Memory B cell (primary cell): ENCODE measurements around the gene KIRREL3.
"Not testable (repeated sequence)": the region's sequence is repeated elsewhere in the genome, so short reads cannot be mapped to it uniquely, and the experiment has no call there.

Source experiments
- ATAC-seq: fragments of 150-1000 bp; cut with Tn5 transposase; 2 replicates; pipeline ENCODE4 v1.10.0; 2021; ENCODE audit warnings: low read depth, mild to moderate bottlenecking, moderate library complexity
- DNase-seq, 2 donors: peaks; one replicate each; pipeline ENCODE4 v3.0.0; 2022; ENCODE audit warnings: low spot score in 2 of 2
- H3K27ac Mint-ChIP-seq: one replicate; pipeline ENCODE4 v1.8.0; 2022; ENCODE audit warnings: mild to moderate bottlenecking, moderate library complexity, mixed read lengths
- H3K27me3 Mint-ChIP-seq: one replicate; pipeline ENCODE4 v1.8.0; 2022; ENCODE audit warnings: mixed read lengths
- H3K36me3 Mint-ChIP-seq: one replicate; pipeline ENCODE4 v1.8.0; 2022; ENCODE audit warnings: mild to moderate bottlenecking, mixed read lengths
- H3K4me1 Mint-ChIP-seq: one replicate; pipeline ENCODE4 v1.8.0; 2022; ENCODE audit warnings: mixed read lengths
- H3K4me3 Mint-ChIP-seq: one replicate; pipeline ENCODE4 v1.8.0; 2022; ENCODE audit warnings: mild to moderate bottlenecking, moderate library complexity, mixed read lengths
- H3K9me3 Mint-ChIP-seq: one replicate; pipeline ENCODE4 v1.8.0; 2022; ENCODE audit warnings: mixed read lengths

KIRREL3 gene

DNA sequence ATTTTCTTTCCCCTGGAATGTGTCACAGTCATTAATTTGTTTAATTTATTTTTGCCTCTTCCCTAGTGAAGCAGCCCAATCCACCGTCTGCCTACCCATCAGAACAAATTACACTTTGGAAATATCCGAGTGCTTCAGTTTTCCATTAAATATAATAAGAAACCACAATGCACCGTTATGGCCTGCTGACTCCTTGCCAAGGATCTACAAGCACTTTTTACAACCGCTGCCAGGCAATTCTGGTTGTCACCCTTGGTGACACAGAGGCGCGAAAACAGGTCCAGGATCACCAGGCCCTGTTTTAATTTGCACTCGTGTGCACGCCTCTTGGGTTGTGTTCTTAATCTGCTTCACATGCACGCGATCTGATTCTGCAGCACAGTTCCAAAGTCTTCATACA is 43.9 kb downstream of the KIRREL3 start:
- no peak for DNase-seq
- H3K27ac Mint-ChIP-seq = no peak overlapping the region

DNA sequence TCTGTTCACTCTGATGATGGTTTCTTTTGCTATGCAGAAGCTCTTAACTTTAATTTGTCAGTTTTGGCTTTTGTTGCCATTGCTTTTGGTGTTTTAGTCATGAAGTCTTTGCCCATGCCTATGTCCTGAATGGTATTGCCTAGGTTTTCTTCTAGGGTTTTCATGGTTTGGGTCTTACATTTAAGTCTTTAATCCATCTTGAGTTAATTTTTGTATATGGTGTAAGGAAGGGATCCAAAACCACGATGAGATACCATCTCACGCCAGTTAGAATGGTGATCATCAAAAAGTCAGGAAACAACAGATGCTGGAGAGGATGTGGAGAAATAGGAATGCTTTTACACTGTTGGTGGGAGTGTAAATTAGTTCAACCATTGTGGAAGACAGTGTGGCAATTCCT is 48.0 kb downstream of the KIRREL3 start:
- not testable (repeated sequence) for ATAC-seq, H3K4me1 Mint-ChIP-seq, H3K9me3 Mint-ChIP-seq, H3K4me3 Mint-ChIP-seq, H3K27me3 Mint-ChIP-seq, H3K36me3 Mint-ChIP-seq, H3K27ac Mint-ChIP-seq, DNase-seq

More for the DNA sequence above, 43.9 kb downstream of the KIRREL3 start:
- H3K4me1 Mint-ChIP-seq = no peaks in the 10 kb centered on the region
- H3K27me3 Mint-ChIP-seq = peaks cover 10% of the 10 kb centered on the region
- no peak for ATAC-seq
- no peak overlapping the region for H3K4me3 Mint-ChIP-seq
- H3K36me3 Mint-ChIP-seq = no peaks in the 10 kb centered on the region
- peaks cover 5% of the 10 kb centered on the region for H3K9me3 Mint-ChIP-seq

DNA sequence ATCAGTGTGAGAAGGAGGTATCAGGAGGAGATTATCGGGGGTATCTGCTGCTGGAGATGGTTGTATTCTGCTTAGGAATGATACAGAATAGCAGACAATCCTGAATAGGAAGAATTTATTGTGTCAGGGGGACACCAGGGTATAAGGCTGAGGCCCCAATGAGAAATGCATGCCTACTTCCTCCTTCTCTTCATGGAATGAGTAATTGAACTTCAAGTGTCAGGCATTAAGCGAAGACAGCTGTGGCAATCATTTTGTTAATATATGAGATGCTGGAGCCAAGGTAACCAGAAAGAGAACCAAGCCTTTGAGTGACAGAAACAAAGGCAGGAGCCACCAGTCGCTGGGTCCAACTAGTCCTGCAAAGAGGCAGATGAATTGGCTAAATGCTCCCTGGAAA is 49.1 kb downstream of the KIRREL3 start:
- Mint-ChIP-seq H3K4me3 (no peak overlapping the region), H3K9me3 (peaks cover 2% of the 10 kb centered on the region), H3K36me3 (no peaks in the 10 kb centered on the region), H3K27ac (no peak overlapping the region), H3K27me3 (peaks cover 2% of the 10 kb centered on the region), H3K4me1 (no peaks in the 10 kb centered on the region)
- no peak for ATAC-seq
- no peak for DNase-seq

DNA sequence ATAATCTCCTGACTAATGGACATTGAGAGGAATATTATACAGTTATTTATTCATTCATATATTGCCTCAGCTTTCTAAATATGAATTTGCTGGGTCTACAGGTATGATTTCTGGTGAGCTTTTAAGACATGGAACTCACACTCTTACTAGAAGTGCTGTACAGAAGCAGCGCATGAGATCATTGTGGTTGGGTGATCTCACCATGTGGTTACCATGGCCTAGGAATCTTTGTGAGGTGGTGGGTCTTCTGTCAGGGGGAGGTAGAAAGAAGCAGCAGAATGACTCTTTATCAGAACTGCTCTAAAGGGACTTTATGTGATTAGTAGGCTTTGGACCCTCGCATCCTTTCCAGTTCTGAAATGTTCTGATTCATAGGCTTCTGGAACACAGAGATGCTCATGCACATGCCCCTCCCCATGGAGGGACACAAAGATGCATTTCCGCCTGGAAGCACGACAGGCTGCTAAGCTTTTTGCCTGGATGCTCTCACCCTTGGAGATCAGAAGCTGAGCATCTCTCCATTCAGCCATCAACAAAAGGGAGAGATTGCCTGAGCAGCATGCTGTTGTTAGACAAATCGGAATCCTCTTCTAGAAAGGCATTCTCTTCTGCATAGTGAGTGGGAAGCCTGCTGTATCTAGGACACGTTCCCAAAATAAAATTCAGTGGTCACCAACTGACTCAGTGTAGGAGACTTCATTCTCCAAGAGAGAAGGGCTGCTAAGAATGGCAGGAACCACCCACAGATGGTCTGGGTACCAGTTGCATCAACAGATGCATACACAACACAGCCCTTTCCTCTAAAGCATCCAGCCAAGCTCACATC is 51.3 kb downstream of the KIRREL3 start:
- no peak for ATAC-seq
- DNase-seq = no peak
- H3K36me3 Mint-ChIP-seq = no peaks in the 10 kb centered on the region

DNA sequence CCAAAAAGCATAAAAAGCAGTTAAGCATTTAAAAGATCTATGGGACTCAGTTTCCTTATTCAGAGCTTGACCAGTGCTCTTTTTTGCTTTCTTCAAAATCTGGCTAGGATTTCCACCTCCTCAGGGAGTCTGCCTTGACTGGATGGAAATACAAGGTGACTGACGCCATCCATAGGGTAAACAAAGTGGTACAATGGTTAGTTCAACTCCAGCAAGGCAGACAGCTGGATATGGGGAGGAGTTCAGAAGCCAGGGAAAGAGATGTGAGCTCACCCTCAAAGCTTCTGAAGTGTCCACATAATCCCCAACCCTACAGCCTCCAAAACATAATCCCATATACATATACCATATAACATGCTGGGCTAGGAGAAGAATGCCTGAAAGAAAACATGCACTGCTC is 52.0 kb downstream of the KIRREL3 start:
- peaks cover 1% of the 10 kb centered on the region for H3K9me3 Mint-ChIP-seq
- H3K4me3 Mint-ChIP-seq = no peak overlapping the region
- no peaks in the 10 kb centered on the region for H3K36me3 Mint-ChIP-seq
- H3K27me3 Mint-ChIP-seq = no peaks in the 10 kb centered on the region
- DNase-seq (no peak), ATAC-seq (no peak)
- H3K27ac Mint-ChIP-seq = no peak overlapping the region
- no peaks in the 10 kb centered on the region for H3K4me1 Mint-ChIP-seq

More for the DNA sequence above, 51.3 kb downstream of the KIRREL3 start:
- Mint-ChIP-seq H3K27ac (no peak overlapping the region), H3K4me3 (no peak overlapping the region), H3K4me1 (no peaks in the 10 kb centered on the region), H3K27me3 (no peaks in the 10 kb centered on the region), H3K9me3 (peaks cover 1% of the 10 kb centered on the region)

DNA sequence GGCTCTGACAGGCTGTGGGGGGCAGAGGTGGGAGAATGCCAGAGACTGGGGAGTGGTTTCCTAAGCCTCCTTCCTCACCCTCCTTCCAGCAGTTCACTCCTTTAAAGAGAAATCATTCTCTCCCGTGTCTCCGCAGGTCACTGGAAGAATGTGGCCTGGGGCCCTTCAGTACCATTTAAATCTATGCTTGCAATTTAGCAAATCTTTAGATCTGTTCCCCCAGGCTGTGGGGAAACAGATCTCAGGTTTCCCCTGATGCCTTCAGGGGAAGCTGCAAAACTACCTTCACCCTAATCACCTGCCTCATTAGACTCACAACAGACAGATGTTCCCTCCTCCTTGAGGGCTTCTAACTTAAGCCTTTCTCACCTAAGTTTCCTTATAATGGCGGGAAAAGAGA is 55.3 kb downstream of the KIRREL3 start:
- Mint-ChIP-seq H3K4me3 (no peak overlapping the region), H3K27ac (no peak overlapping the region), H3K36me3 (no peaks in the 10 kb centered on the region), H3K4me1 (no peaks in the 10 kb centered on the region), H3K27me3 (peaks cover 4% of the 10 kb centered on the region), H3K9me3 (no peaks in the 10 kb centered on the region)
- DNase-seq (no peak), ATAC-seq (no peak)

DNA sequence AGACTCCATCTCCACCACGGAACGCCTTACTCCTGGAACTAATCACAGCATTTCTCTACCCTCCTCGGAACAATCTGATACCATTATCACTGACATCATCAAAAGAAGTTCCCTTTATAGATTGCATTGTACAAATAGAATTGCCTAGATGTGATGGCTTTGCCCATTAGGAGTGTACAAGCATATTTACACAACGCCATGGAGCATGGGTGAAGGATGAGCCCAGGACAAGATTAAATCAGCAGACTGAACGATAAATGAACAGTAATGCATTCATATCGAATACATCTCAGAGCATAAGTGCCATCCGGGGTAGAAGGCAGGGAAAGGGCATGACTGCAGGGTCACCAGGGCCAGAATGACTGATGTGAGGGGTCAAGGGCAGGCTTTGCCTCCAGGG is 57.3 kb downstream of the KIRREL3 start:
- H3K36me3 Mint-ChIP-seq = no peaks in the 10 kb centered on the region
- DNase-seq (no peak), ATAC-seq (no peak)
- peaks cover 4% of the 10 kb centered on the region for H3K27me3 Mint-ChIP-seq
- no peaks in the 10 kb centered on the region for H3K4me1 Mint-ChIP-seq
- no peak overlapping the region for H3K4me3 Mint-ChIP-seq
- no peak overlapping the region for H3K27ac Mint-ChIP-seq
- no peaks in the 10 kb centered on the region for H3K9me3 Mint-ChIP-seq

DNA sequence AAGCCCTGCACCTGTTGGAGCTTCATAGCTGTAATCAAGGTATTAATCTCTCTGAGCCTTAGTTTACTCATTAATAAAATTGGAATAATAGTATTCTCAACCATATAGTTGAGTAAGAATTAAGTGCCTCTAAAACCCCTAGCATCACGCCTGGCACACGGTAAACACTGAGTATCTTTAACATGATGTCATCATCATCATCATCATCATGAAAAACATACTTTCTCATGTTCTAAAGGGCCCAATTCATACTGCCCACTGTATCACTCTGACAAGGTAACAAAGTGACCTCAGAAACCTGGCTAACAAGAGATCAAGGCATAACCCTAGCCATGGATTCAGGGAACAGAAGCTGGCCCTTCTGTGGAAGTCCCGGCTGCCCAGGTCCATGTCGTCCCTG is 58.4 kb downstream of the KIRREL3 start:
- no peak for DNase-seq
- H3K4me3 Mint-ChIP-seq = no peak overlapping the region
- H3K27ac Mint-ChIP-seq = no peak overlapping the region
- ATAC-seq = no peak
- H3K9me3 Mint-ChIP-seq = no peaks in the 10 kb centered on the region
- H3K4me1 Mint-ChIP-seq = no peaks in the 10 kb centered on the region
- H3K36me3 Mint-ChIP-seq = no peaks in the 10 kb centered on the region
- peaks cover 4% of the 10 kb centered on the region for H3K27me3 Mint-ChIP-seq

DNA sequence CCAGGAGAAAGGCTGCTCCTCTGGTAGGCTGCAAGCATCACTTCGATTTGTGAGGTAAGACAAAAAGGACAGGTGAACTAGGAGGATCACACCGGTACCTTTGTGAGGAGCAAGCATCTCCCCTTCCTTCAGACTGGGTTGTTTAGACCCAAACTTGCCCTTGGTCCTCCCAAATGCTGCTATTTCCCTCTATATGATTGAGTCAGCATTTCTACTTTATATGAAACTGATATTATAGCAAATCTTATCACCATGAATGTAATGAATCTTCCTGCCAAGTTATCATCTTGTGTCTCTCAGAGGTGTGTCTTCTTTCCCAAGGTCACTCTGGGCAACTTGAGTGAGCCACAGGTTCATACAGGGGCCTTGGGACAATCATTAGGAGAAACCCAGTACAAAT is 61.0 kb downstream of the KIRREL3 start:
- H3K36me3 Mint-ChIP-seq = no peaks in the 10 kb centered on the region
- no peak overlapping the region for H3K4me3 Mint-ChIP-seq
- no peak overlapping the region for H3K27ac Mint-ChIP-seq
- ATAC-seq (no peak), DNase-seq (no peak)
- peaks cover 4% of the 10 kb centered on the region for H3K27me3 Mint-ChIP-seq
- no peaks in the 10 kb centered on the region for H3K4me1 Mint-ChIP-seq
- no peaks in the 10 kb centered on the region for H3K9me3 Mint-ChIP-seq

DNA sequence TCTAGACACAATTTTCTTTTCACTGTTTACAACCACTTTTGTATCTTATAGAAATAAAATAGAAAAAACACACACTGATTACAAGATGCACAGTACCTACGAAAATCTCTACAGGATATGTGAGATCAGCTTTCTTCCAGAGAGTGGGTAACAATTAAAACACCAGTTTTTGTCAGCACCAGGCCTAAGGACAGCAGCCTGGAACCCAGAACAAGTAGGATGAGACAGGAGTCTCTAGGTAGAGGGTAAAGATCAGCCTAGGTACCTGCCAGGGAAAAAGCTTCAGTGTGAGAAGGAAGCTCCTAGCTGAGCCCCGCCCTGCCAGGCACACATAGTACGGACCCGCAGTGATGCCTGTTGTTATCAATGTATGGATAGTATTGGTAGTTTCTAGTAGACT is 61.9 kb downstream of the KIRREL3 start:
- ATAC-seq (no peak), DNase-seq (no peak)
- H3K27ac Mint-ChIP-seq = no peak overlapping the region
- H3K4me1 Mint-ChIP-seq = no peaks in the 10 kb centered on the region
- no peaks in the 10 kb centered on the region for H3K9me3 Mint-ChIP-seq
- no peak overlapping the region for H3K4me3 Mint-ChIP-seq
- H3K36me3 Mint-ChIP-seq = no peaks in the 10 kb centered on the region
- H3K27me3 Mint-ChIP-seq = peaks cover 4% of the 10 kb centered on the region

DNA sequence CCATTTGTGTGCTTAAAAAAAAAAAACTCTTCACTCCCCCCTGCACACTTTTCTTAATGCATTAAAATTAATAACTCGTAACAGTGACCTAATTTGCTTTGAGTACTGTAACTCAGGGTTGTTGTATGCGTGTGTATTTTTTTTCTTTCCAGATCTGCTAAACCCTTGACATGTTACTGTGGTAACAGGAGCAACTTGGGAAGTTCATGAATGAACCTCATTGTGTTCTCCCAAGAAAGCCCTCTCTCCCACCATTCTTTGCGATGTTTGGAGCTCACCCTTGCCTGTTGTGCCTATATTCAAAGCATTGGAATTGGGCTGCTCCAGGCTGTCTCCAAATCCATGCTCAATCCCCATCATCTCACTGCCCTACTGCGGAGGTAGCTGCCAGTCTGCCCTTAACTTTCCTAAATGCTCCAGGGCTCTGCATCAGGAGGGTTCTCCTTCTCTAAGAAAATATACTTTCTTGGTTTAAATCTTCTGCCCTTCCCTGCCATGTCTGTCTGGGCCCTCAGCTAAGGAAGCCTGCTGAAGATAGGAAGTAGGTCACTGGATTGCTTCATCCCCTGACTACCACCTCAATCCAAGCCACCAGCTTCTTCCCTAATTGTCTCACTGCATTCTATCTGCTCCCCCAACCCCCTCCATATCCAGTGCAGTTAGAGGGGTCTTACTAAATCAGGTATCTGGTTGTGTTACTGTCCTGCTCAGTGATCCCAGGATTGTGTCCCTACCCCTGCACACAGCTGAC is 70.3 kb downstream of the KIRREL3 start:
- Mint-ChIP-seq H3K4me3 (no peak overlapping the region), H3K36me3 (no peaks in the 10 kb centered on the region), H3K9me3 (no peaks in the 10 kb centered on the region), H3K27ac (no peak overlapping the region), H3K27me3 (peaks cover 6% of the 10 kb centered on the region), H3K4me1 (no peaks in the 10 kb centered on the region)
- ATAC-seq = no peak
- DNase-seq = no peak

DNA sequence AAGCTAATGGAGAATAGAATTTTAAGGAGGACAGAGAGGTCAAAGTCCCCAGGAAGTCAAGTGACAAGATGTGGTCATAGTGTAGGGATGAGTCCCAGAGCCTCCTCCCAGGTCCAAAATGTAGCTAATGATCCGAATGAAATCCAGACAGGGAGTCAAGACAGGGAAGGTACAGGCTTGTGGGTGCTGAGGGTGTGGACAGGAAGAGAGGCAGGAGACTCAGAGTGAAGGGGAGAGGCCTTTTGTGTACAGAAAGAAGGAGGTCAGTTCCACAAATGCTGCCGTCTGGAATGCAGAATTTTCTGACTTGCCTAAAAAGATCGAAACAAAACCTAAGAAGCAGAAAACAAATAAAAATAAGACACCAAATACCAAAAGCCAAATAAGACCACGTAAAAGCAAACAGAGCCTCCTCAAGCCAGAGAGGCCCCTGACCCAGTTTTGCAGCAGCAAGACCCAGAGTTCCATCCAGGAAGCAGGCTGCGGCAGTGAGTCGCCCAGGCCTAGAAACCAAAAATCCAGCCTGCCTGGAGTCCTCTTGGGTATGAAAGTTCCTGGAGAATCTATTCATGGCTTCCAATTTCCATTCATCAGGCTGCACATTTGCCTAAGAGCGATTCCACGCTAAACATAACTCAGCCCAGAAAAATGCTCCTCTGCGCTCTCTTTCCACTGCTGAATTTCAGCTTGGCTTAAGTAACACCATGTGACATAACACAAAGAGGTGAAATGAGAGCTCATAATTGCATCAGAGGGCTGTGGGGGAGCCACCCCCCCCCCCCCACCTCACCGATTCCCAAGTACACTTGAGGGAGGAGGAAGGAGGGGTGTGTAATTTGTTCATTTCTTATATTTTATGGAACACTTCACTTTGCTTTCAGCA is 71.2 kb downstream of the KIRREL3 start:
- no peaks in the 10 kb centered on the region for H3K4me1 Mint-ChIP-seq
- H3K27me3 Mint-ChIP-seq = peaks cover 6% of the 10 kb centered on the region
- H3K9me3 Mint-ChIP-seq = no peaks in the 10 kb centered on the region
- no peak overlapping the region for H3K4me3 Mint-ChIP-seq
- H3K27ac Mint-ChIP-seq = no peak overlapping the region
- ATAC-seq (no peak), DNase-seq (no peak)
- H3K36me3 Mint-ChIP-seq = no peaks in the 10 kb centered on the region

DNA sequence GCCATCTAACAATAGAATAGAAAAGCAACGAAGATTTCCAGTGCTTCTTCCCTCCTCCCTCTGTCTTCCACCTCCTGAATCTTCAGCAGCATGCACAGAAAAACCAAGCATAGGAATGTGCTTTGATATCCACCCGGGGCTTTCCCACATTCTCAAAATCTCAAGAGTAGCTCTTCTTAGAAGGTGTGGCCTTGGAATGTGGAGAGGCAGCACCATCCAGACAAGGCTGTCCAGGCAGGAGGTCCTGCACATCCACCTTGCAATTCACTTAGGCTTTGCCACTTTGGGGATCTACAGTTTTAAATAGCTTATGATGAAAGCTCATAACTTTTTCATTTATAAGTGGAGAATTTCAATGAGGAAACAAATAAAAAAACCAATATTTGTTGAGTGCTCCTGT is 72.9 kb downstream of the KIRREL3 start:
- peaks cover 6% of the 10 kb centered on the region for H3K27me3 Mint-ChIP-seq
- no peak overlapping the region for H3K4me3 Mint-ChIP-seq
- peaks cover 1% of the 10 kb centered on the region for H3K9me3 Mint-ChIP-seq
- H3K36me3 Mint-ChIP-seq = no peaks in the 10 kb centered on the region
- DNase-seq (no peak), ATAC-seq (no peak)
- no peaks in the 10 kb centered on the region for H3K4me1 Mint-ChIP-seq
- no peak overlapping the region for H3K27ac Mint-ChIP-seq

DNA sequence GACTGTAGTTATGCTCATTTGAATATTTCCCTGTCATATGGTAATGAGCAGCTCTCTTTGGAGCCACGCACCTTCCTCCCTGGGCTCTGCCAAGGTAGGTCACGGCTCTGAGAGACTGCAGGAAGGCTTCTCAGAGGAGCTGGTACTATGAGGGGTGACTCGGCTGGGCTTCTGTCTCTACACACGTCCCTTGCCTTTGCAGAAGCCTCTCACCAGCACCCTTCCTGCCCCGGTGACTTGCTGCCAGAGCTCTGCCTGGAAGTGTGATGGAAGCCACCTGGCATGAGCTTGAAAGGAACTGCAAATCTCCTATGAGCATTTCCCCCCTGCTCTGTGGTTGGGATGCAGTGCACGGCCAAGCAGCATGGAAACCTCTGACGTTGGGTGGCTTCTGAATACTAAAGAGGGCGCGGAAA is 74.2 kb downstream of the KIRREL3 start:
- no peak overlapping the region for H3K4me3 Mint-ChIP-seq
- no peak overlapping the region for H3K27ac Mint-ChIP-seq
- H3K36me3 Mint-ChIP-seq = no peaks in the 10 kb centered on the region
- DNase-seq (no peak), ATAC-seq (no peak)
- H3K4me1 Mint-ChIP-seq = no peaks in the 10 kb centered on the region
- H3K27me3 Mint-ChIP-seq = peaks cover 6% of the 10 kb centered on the region
- H3K9me3 Mint-ChIP-seq = peaks cover 1% of the 10 kb centered on the region
